ENCODE data around the gene EPB41L5. TPM values are rescaled to one million over a fixed set of nuclear protein-coding genes. Genes with fewer than 3 reads are reported as not detected.

The EPB41L5 gene
- total and polyA plus RNA-seq, 3 donors from 2014 or later, result 56.8 to 73.6 (median 62.7) TPM

GRCh38 chr2:120162716-120163115, 149.8 kb downstream of the EPB41L5 start:
- Histone ChIP-seq H3K4me1 (no peaks in the 10 kb centered on the region), H3K36me3 (ENCODE audit: low read depth, missing control alignments) (no peaks in the 10 kb centered on the region), H3K27me3 (no peaks in the 10 kb centered on the region), H3K27ac (no peak overlapping the region), H3K4me3 (no peak overlapping the region), H3K9me3 (no peaks in the 10 kb centered on the region)
- intact Hi-C loops (cut with DNase I; ENCODE audit: low total_unique reads), result no loop called here
- DNase-seq, result no peak
- WGBS, 2 donors, result 92 to 94% methylated on average over 5 of the region's 5 CpGs
- no peak for TF ChIP-seq CTCF (IDR thresholded peaks at IDR 0.05)
- no peak for TF ChIP-seq POLR2A (IDR thresholded peaks at IDR 0.05)

GRCh38 chr2:120167272-120167671, 154.4 kb downstream of the EPB41L5 start:
- Histone ChIP-seq H3K36me3 (ENCODE audit: low read depth, missing control alignments) (no peaks in the 10 kb centered on the region), H3K27ac (no peak overlapping the region), H3K4me1 (no peaks in the 10 kb centered on the region), H3K27me3 (no peaks in the 10 kb centered on the region), H3K4me3 (no peak overlapping the region), H3K9me3 (no peaks in the 10 kb centered on the region)
- intact Hi-C loops (cut with DNase I; ENCODE audit: low total_unique reads), result no loop called here
- WGBS, 2 donors, result 95 to 96% methylated on average over 2 of the region's 2 CpGs
- TF ChIP-seq POLR2A (IDR thresholded peaks at IDR 0.05) (no peak), CTCF (IDR thresholded peaks at IDR 0.05) (no peak)
- no peak for DNase-seq

- no peaks in the 10 kb centered on the region for H3K27me3 ChIP-seq
- H3K9me3 ChIP-seq, result no peaks in the 10 kb centered on the region
- H3K4me3 ChIP-seq, result no peak overlapping the region
- DNase-seq, result no peak
- no peak overlapping the region for H3K27ac ChIP-seq
- no peaks in the 10 kb centered on the region for H3K36me3 ChIP-seq (ENCODE audit: low read depth, missing control alignments)
- TF ChIP-seq POLR2A (IDR thresholded peaks at IDR 0.05) (no peak), CTCF (IDR thresholded peaks at IDR 0.05) (no peak)
- intact Hi-C loops (cut with DNase I; ENCODE audit: low total_unique reads), result no loop called here
- no peaks in the 10 kb centered on the region for H3K4me1 ChIP-seq
Measured at GRCh38 chr2:120169020-120169419, 156.1 kb downstream of the EPB41L5 start.

GRCh38 chr2:120174963-120175581, 162.2 kb downstream of the EPB41L5 start:
- Histone ChIP-seq H3K4me1 (peaks cover 3% of the 10 kb centered on the region), H3K4me3 (no peak overlapping the region), H3K27me3 (no peaks in the 10 kb centered on the region), H3K36me3 (ENCODE audit: low read depth, missing control alignments) (no peaks in the 10 kb centered on the region), H3K9me3 (no peaks in the 10 kb centered on the region), H3K27ac (no peak overlapping the region)
- no peak for TF ChIP-seq POLR2A (IDR thresholded peaks at IDR 0.05)
- peak; percentile 53 to 72 (median 67) for TF ChIP-seq CTCF (IDR thresholded peaks at IDR 0.05)
- WGBS, 2 donors, result 36 to 41% methylated on average over 6 of the region's 6 CpGs
- DNase-seq, result peak; percentile 42
- intact Hi-C loops (cut with DNase I; ENCODE audit: low total_unique reads), result no loop called here

- no peak overlapping the region for H3K27ac ChIP-seq
- WGBS, 2 donors, result 74 to 89% methylated on average over 3 of the region's 3 CpGs
- TF ChIP-seq CTCF (IDR thresholded peaks at IDR 0.05) (no peak), POLR2A (IDR thresholded peaks at IDR 0.05) (no peak)
- intact Hi-C loops (cut with DNase I; ENCODE audit: low total_unique reads), result no loop called here
- peaks cover 3% of the 10 kb centered on the region for H3K4me1 ChIP-seq
- no peaks in the 10 kb centered on the region for H3K27me3 ChIP-seq
- no peaks in the 10 kb centered on the region for H3K9me3 ChIP-seq
- H3K36me3 ChIP-seq (ENCODE audit: low read depth, missing control alignments), result no peaks in the 10 kb centered on the region
- DNase-seq, result no peak
- H3K4me3 ChIP-seq, result no peak overlapping the region
Measured at GRCh38 chr2:120176526-120176925, 163.6 kb downstream of the EPB41L5 start.

All from testis (tissue), 3 donors.